Prostate gland (tissue), 2 donors: Measurements from ENCODE around the gene FIG4. TPM values are rescaled to one million over a fixed set of nuclear protein-coding genes. Genes with fewer than 3 reads are reported as not detected.
"Not testable (repeated sequence)": the region's sequence is repeated elsewhere in the genome, so short reads cannot be mapped to it uniquely, and the experiment has no call there.

ENCODE experiments used
- DNase-seq: peaks from one replicate; pipeline ENCODE4 v3.0.0-alpha.2; 2019; ENCODE audit warnings: low spot score
- H3K27ac ChIP-seq, 2 donors: fragments of 200-600 bp; sonication (generic); 2 replicates each; pipeline ENCODE4 v1.5.1; 2017 to 2019
- H3K27me3 ChIP-seq: fragments of 200-600 bp; sonication (generic); replicated peaks from 2 replicates; pipeline ENCODE4 v1.5.1; 2019; ENCODE audit not compliant: insufficient read depth
- H3K36me3 ChIP-seq, 2 donors: fragments of 200-600 bp; sonication (generic); 1 replicate in 1 of 2; 2 replicates in 1 of 2; pipeline versions ENCODE4 v1.5.1 to v1.8.1; 2017 to 2019
- H3K4me1 ChIP-seq: fragments of 200-600 bp; sonication (generic); replicated peaks from 2 replicates; pipeline ENCODE4 v1.5.1; 2019
- H3K4me3 ChIP-seq, 2 donors: fragments of 200-600 bp; sonication (generic); 2 replicates each; pipeline ENCODE4 v1.5.1; 2017 to 2019
- H3K9me3 ChIP-seq: fragments of 200-600 bp; sonication (generic); 2 replicates; pipeline ENCODE4 v1.5.1; 2017
- POLR2A ChIP-seq: fragments of 450-650 bp; IDR thresholded peaks from one replicate; pipeline ENCODE4 v1.6.1; 2016; ENCODE audit warnings: antibody characterized with exemption, mild to moderate bottlenecking
- POLR2AphosphoS5 ChIP-seq: sonication (generic); formaldehyde crosslinking; IDR thresholded peaks from one replicate; pipeline ENCODE4 v1.6.1; 2017; ENCODE audit warnings: antibody characterized with exemption
- WGBS: methylation state at CpG from one replicate; pipeline ENCODE4 v1.1.5; 2018; 5-methylcytosine and 5-hydroxymethylcytosine counted together
- intact Hi-C: fragments of 100-400 bp; cut with DNase I; formaldehyde crosslinking; loops from one replicate; pipeline ENCODE4 v1.14.2; 2022
- total RNA-seq, 2 donors: library from RNA; depleted of rRNA; stranded (reverse); fragments of >200 nt; gene quantifications; one replicate each; pipeline ENCODE4 v1.1.0, GENCODE V29; 2016
- TF ChIP-seq, protein P1 (sequence below), 4 experiments: fragments of 200-600 bp in 2 of 4; fragments of 450-650 bp in 2 of 4; sonication (generic) in 2 of 4; IDR thresholded peaks; 1 replicate in 3 of 4; 2 replicates in 1 of 4; pipeline ENCODE4 v1.5.1; 2016 to 2019; ENCODE audit warnings: antibody characterized with exemption in 4 of 4, mild to moderate bottlenecking in 2 of 4, moderate library complexity in 2 of 4

FIG4 gene
- total RNA-seq, 2 donors from 2014 or later, result 12.7 to 16.6 TPM

DNA sequence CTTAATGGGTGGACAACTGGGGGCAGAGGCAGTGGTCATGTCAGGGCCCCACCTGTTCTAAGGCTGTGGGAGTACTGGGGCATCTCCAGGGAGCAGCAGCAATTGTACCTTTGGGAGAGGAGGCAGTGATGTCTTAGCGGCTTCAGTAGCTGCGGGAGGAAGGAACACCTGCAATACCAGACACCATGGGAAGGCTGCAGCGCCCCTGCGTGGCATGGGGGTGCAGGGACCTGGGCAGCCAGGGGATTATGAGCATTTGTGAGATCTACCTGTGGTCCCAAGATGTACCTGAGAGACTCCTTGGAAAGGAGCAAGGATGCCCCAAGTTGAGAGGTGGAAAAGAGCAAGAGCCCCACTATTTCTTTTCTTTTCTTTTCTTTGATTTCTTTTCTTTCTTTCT, 174.9 kb downstream of the FIG4 start:
- no peaks in the 10 kb centered on the region for H3K9me3 ChIP-seq
- no peak for DNase-seq
- intact Hi-C loops, result no loop called here
- H3K4me1 ChIP-seq, result no peaks in the 10 kb centered on the region
- TF ChIP-seq, protein P1, sequence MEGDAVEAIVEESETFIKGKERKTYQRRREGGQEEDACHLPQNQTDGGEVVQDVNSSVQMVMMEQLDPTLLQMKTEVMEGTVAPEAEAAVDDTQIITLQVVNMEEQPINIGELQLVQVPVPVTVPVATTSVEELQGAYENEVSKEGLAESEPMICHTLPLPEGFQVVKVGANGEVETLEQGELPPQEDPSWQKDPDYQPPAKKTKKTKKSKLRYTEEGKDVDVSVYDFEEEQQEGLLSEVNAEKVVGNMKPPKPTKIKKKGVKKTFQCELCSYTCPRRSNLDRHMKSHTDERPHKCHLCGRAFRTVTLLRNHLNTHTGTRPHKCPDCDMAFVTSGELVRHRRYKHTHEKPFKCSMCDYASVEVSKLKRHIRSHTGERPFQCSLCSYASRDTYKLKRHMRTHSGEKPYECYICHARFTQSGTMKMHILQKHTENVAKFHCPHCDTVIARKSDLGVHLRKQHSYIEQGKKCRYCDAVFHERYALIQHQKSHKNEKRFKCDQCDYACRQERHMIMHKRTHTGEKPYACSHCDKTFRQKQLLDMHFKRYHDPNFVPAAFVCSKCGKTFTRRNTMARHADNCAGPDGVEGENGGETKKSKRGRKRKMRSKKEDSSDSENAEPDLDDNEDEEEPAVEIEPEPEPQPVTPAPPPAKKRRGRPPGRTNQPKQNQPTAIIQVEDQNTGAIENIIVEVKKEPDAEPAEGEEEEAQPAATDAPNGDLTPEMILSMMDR (IDR thresholded peaks at IDR 0.05), result no peak
- TF ChIP-seq POLR2AphosphoS5 (no peak), POLR2A (no peak)
- no peak overlapping the region for H3K27ac ChIP-seq
- H3K27me3 ChIP-seq, result no peaks in the 10 kb centered on the region
- no peaks in the 10 kb centered on the region for H3K36me3 ChIP-seq
- 67% methylated on average over 4 of the region's 4 CpGs for WGBS
- no peak overlapping the region for H3K4me3 ChIP-seq

DNA sequence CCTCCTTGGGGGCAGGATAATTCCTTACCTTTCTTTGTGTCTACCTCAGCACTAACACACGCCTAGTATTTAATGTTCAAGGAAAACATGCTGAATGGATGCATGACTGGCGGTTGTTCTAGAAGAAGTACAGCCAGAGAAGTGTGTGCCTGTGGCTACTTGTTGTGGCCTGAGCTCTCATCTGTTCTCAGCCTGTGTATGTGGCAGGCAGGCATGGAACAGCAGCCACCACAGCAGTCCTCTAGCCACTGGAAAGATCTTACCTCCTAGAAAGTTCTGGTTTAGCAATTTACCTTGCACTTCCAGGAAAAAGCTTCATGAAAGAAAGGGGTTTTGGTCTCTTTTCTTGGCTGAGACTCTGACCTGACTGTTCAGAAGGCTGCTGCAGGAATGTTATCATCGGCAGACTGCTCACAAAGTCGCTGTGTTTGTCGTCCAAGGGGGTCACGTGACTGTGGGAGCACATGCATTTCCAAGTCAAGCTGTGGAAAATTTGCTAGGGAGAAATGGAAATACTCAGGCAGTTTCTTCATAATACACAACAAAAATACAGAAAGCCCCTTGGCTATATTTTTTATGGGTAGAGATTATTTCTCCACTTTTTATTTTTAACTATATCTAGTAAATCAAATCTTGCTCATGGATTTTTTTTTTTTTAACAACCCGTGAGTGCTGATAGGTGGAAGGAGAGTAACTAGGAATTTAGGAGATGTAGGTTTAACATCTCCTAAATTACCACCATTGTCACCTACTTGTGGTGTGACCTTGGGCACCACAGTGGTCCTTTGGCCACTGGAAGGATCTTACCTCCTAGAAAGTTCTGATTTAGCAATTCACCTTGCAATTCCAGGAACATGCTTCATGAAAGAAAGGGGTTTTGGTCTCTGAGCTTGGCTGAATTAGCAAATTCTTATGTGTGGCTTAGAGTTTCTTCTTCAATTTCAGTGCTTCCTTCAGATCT, 176.2 kb downstream of the FIG4 start:
- no peak overlapping the region for H3K4me3 ChIP-seq
- H3K27me3 ChIP-seq, result no peaks in the 10 kb centered on the region
- no peak overlapping the region for H3K27ac ChIP-seq
- no peaks in the 10 kb centered on the region for H3K9me3 ChIP-seq
- peak; percentile 13 for DNase-seq
- intact Hi-C loops, result no loop called here
- H3K36me3 ChIP-seq, result no peaks in the 10 kb centered on the region
- H3K4me1 ChIP-seq, result no peaks in the 10 kb centered on the region
- WGBS, result 19% methylated on average over 7 of the region's 7 CpGs
- TF ChIP-seq POLR2AphosphoS5 (peak; percentile 12), POLR2A (no peak)
- TF ChIP-seq, protein P1 (IDR thresholded peaks at IDR 0.05), result no peak

DNA sequence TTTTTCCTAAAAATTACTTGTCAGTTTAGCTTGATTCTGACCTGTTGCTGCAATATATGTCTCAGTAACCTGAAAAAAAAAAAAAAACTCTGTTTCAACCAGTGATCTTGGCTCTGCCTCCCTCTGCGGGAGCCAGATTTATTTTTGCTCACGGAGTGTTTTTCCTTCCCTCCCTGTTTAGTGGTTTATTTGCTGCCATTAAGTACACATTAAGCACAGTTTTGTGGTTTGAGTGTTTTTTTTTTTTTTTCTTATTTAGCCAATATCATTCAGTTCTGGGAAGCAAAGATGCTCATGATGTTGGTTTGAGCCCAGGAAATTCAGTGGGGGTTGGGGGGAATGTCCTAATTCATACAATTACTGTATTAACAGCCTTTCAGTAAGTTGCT, 176.9 kb downstream of the FIG4 start:
- Histone ChIP-seq H3K36me3 (no peaks in the 10 kb centered on the region), H3K27ac (no peak overlapping the region), H3K4me1 (no peaks in the 10 kb centered on the region), H3K9me3 (no peaks in the 10 kb centered on the region), H3K4me3 (no peak overlapping the region), H3K27me3 (no peaks in the 10 kb centered on the region)
- 0% methylated on average over 2 of the region's 2 CpGs for WGBS
- no peak for DNase-seq
- no peak for TF ChIP-seq POLR2A
- no peak for TF ChIP-seq POLR2AphosphoS5
- intact Hi-C loops, result no loop called here

DNA sequence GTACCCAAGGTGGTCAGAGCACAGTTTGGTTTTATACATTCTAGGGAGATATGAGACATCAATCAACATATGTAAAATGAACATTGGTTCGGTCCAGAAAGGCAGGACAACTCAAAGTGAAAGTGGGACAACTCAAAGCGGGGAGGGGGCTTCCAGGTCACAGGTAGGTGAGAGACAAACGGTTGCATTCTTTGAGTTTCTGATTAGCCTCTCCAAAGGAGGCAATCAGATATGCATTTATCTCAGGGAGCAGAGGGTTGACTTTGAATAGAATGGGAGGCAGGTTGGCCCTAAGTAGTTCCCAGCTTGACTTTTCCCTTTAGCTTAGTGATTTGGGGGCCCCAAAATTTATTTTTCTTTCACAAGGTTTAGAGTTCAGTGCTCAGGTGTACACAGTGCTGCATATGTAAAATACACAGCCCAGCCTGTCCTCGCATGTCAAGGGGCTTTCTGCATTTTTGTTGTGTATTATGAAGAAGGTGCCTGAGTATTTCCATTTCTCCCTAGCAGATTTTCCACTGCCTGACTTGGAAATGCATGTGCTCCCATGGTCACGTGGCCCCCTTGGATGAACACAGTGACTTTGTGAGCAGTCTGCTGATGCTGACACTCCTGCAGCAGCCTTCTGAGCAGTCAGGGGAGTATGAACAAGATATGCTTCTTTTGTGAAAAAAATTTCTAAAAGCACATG, 178.4 kb downstream of the FIG4 start:
- H3K9me3 ChIP-seq, intact Hi-C loops, H3K4me3 ChIP-seq, DNase-seq, H3K36me3 ChIP-seq, H3K27me3 ChIP-seq, H3K27ac ChIP-seq, H3K4me1 ChIP-seq: not testable (repeated sequence)
- 62% methylated on average over 5 of the region's 5 CpGs for WGBS

DNA sequence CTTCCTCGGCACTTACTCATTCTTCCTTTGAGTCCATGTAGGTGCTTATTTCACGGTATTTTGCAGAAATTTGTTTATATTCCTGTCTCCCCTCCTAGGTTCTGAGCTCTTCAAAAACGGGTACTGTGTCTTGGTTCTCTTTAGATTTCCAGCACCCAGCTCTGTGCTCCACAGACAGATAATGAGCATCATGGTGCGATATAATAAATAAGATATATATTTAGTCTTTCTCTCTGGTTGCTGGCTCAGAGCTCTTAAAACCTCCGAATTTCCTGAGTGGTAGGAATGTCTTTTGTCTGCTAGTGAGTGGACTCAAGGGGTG, 179.0 kb downstream of the FIG4 start:
- no peaks in the 10 kb centered on the region for H3K4me1 ChIP-seq
- H3K27ac ChIP-seq, result no peak overlapping the region
- no peak overlapping the region for H3K4me3 ChIP-seq
- no peak for DNase-seq
- H3K27me3 ChIP-seq, result no peaks in the 10 kb centered on the region
- TF ChIP-seq POLR2A (no peak), POLR2AphosphoS5 (no peak)
- TF ChIP-seq, protein P1 (IDR thresholded peaks at IDR 0.05), result no peak
- no peaks in the 10 kb centered on the region for H3K36me3 ChIP-seq
- intact Hi-C loops, result no loop called here
- no peaks in the 10 kb centered on the region for H3K9me3 ChIP-seq
- WGBS, result 55% methylated on average over 5 of the region's 5 CpGs
